Dermis microvascular lymphatic vessel endothelial cell (primary cell): ENCODE measurements around the gene PCSK5. TPM values are rescaled to one million over a fixed set of nuclear protein-coding genes. Genes with fewer than 3 reads are reported as not detected.
"Not testable (repeated sequence)": the region's sequence is repeated elsewhere in the genome, so short reads cannot be mapped to it uniquely, and the experiment has no call there.

Experiments used
- DNase-seq, 2 donors: peaks; one replicate each; pipeline versions ENCODE4 v3.0.0 to v3.0.0-alpha.2; 2010; ENCODE audit warnings: low read depth in 2 of 2
- total RNA-seq: library from RNA; depleted of rRNA; stranded (reverse); fragments of >200 nt; gene quantifications from 2 replicates; pipeline ENCODE4 v1.2.1, GENCODE V29; 2014

PCSK5 gene
- total RNA-seq, 1 donor from 2014 or later, result 1.0 TPM

GRCh38 chr9:75889977-75890471, 449 bp upstream of the PCSK5 start:
- DNase-seq, result peak; percentile 2 to 33

- DNase-seq, result no peak
Measured at GRCh38 chr9:75891277-75891741, 836 bp downstream of the PCSK5 start.

GRCh38 chr9:75891771-75892215, 1.3 kb downstream of the PCSK5 start:
- peak in 1 of 2 donors; percentile 2 for DNase-seq

DNA sequence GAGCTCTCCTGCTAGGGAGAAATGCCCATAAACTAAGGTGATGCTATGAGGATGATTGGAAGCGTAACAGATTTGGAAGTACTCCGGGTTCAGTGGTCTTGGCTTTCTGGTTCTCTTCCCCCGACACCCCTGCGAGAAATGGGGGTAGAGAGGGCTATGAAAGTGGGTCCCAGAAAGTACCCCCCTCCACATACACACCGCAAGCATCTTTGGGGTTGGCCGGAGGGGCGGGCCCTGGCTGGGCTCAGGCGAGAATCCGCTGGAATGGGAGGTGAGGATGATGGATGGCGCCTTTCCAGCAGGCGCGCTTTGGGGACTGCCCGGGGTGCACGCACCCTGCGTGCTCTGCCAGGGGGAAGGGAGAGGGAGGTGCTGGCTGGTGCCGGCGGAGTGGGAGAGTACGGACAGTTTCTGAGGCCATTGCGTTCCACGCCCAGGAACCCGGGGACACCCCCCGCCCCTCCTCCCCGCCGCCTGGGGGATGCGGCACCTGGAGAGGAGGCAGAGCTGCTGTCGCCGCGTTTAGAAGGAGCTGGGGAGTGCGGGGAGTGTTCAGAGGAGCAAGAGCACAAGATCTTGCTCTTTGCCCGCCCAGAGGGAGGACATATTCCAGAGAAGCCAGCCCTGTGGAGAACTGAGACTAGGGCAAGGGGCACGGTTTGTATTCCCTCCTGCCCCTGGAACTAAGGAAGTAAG, 1.9 kb downstream of the PCSK5 start:
- no peak for DNase-seq

GRCh38 chr9:75893106-75893505, 2.6 kb downstream of the PCSK5 start:
- DNase-seq, result no peak

- no peak for DNase-seq
Measured at GRCh38 chr9:75894566-75894965, 4.1 kb downstream of the PCSK5 start.

GRCh38 chr9:75895112-75895511, 4.6 kb downstream of the PCSK5 start:
- no peak for DNase-seq

DNA sequence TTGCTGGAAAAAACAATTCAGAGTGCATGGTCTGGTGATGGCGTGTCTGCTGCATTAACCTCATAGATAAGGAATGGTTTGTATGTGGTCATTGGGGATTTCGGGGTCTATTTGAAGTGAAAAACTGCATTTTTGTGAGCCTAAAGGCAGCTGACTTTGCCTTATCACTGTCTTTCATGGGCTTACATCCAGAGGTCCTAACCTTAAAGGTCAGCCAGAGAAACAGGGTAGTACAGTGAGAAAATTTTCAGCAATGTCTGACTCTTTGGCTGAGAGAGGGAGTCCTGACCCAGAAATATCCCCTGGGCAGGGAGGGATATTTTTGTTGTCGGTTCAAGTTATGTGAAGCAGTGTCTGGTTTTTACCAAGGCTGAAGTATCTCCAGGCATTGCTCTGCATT, 5.7 kb downstream of the PCSK5 start:
- DNase-seq, result no peak

GRCh38 chr9:75900893-75901524, 10.5 kb downstream of the PCSK5 start:
- not testable (repeated sequence) for DNase-seq

DNA sequence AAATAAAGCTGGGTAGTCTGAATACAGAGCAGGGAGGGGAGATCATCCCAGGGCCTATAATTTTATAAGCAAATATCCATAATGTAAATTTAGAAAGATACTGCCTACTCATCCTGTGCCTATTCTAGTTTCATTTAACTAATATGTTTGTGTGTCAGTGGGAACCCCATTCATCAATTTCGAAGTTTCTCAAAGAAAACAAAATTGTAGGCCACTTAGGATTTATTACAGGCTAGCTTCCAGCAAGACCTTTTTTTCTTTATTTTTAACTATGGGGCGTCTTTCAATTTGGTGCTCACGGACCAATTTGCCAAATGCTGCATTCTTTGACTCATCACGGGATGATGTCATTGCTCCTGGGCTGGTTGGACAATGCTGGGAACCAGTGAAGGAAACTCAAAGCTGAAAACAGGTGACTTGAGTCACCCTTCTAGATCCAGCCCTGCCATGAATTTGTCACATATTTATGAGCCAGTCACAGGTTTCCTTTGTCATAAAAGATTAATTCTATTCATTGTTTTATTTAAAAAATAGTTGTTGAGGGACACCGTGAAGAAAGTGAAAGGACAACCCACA, 13.4 kb downstream of the PCSK5 start:
- peak in 1 of 2 donors; percentile 7 for DNase-seq

GRCh38 chr9:75904364-75904763, 13.9 kb downstream of the PCSK5 start:
- no peak for DNase-seq

DNA sequence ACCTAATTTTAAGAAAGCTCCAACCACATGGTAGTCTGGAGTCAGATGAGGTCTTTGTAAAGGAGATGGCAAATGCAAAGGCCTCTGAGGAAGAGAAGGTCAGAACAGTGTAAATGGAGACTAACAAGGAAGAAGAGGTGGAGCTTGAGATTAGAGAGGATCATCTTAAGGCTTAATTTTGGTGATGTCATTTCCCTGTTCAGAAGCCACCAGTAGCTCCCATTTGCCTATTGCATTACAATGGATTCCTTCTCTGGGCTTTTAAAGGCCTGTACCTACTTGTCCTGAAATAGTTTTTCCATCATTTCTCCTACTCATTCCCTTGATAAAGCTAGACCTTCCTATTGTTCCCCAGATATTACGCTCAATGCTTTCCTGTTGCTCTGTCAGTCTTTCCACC, 16.1 kb downstream of the PCSK5 start:
- no peak for DNase-seq

DNA sequence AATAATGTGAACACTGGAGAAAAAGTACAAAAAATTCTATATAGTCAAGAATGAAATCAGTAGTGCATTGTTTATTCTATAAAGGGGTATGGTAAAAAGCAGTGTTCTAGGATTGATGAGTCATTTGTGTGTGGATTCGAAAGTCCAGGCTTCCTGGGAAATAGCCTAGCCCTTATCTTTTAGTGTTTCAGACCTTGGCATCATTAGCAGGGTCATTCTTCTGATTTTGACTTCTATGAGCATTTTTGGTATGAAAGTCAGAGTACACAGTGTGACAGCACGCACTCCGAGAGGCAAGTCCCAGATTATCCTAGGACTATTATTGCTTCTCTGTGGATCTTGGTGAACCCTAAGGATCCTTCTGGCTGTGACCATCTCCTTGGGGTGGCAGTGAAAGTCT, 16.9 kb downstream of the PCSK5 start:
- DNase-seq, result no peak

DNA sequence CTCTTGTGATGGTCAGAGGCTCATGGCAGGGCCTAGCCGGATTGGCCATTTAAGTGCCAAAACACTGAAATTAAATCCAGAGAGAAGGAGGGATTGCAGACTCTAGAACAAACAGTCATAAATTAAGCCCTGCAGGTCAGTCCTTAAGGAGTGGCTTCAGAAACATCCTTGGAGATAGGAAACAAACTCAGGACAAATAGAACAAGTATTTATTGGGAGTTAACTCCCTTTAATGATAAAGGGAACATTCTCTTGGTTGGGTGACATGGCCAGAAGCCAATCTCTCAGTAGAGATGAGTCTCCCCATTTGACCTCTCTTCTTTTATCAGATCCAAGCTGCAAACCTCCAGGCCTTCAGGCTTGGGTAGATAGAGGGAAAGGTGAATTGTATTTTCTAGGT, 17.4 kb downstream of the PCSK5 start:
- DNase-seq, result no peak

DNA sequence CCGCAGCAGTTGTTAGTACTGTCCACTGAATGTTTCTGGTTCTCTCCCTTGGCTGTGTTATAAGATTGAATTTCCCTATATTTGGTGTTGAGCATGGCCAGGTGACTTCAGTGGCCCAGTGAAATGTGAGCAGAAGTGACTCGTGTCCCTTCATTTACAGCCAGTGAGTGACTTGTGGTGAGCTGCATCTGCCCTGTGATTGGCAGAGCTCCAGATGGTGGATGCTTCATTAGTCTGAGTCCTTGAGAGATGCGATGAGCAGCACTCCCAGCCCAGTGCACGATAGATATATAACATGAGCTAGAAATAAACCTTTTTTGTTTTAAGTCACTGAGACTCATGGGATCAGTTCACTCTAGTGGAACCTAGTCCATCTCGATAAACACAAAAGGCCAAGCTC, 19.3 kb downstream of the PCSK5 start:
- DNase-seq, result no peak

GRCh38 chr9:75910731-75911130, 20.3 kb downstream of the PCSK5 start:
- no peak for DNase-seq

GRCh38 chr9:75911390-75911789, 20.9 kb downstream of the PCSK5 start:
- no peak for DNase-seq

DNA sequence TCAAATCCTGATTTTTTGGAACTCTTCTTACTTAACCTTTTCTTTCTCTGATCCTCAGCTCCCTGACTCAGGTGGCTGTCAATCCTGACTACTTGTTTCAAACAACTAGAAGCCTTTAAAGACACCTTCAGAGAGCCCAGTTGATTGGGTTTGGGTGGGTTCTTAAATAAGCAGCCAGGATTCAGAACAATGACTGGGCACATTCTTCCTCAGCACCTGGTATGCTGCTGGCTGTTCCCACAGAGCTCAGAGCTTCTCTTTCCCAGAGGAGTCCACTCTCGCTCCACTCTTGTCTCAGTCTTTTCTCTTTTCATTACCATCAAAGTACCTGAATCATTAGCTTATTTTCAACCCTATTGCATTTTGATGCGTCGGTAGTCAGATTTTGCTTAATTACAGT, 22.5 kb downstream of the PCSK5 start:
- DNase-seq, result no peak

DNA sequence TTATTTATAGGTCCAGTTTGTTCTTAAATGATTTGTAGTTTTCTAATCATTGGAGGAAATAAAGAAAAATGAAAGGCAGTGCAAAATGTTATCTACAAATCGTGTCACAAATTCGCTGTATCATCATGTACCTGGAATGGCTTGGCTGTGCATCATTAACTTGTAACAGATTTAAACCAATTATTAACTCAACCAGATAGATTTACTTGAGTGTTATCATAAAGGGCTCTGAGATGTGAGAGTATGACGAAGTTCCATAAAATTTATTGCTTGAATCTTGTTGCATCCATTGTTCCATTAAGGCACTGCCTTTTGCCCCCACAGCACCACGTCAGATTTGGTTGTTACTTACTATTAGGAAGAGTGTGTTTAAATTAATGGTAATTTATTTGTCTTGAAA, 23.5 kb downstream of the PCSK5 start:
- DNase-seq, result no peak

GRCh38 chr9:75914883-75915452, 24.5 kb downstream of the PCSK5 start:
- no peak for DNase-seq

GRCh38 chr9:75918154-75918553, 27.7 kb downstream of the PCSK5 start:
- DNase-seq, result no peak

DNA sequence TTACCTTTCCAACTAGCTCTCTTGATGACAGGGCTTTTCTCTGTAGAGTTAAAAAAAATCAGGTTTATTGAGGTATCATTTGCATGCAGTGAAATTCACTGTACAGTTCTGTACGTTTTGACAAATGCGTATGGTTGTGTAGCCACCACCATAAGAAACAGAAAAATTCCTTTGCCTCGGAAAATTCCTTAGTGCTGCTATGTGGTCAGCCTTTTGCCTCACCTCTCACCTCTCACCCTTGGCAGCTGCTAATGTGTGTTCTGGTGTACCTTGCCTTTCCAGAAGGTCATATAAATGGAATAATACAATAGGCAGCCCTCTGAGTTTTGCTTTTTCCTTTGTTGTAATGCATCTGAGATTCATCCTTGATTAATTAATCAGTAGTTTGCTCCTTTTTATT, 28.4 kb downstream of the PCSK5 start:
- DNase-seq, result no peak
